ENCODE measurements around the gene GRIA2.

GRIA2 gene

DNA sequence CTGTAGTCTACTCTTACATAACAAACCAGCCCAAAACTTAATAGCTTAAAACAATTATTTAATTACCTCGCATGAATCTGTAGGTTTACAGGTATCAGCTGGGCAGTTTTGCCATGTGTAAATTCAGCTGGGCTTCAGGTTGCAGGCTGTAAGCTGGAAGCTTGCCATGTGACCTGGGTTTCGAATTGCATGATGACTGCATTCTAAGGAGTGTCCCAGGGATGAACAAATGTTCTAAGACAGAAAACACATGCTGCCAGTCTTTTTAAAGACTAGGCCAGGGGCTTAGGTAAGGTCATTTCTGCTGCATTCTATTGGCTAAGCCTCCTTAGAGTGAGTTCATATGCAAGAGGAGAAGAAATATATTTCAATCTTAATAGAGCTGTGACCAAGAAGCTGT, 44.8 kb downstream of the GRIA2 start:
- no peak overlapping the region for H3K4me2 ChIP-seq (ENCODE audit: low read depth, low read length)
- H3F3A ChIP-seq (ENCODE audit: insufficient read depth, low read length): no peaks in the 10 kb centered on the region
- no peak overlapping the region for H2AFZ ChIP-seq (ENCODE audit: low read length)
- DNase-seq: no peak
- H3K36me3 ChIP-seq (replicated peaks; ENCODE audit: insufficient read depth, low read length): no peaks in the 10 kb centered on the region
- no peak overlapping the region for H3K4me3 ChIP-seq (ENCODE audit: low read length)
- H3K4me1 ChIP-seq (ENCODE audit: low read length): no peaks in the 10 kb centered on the region
- no peaks in the 10 kb centered on the region for H3K79me2 ChIP-seq (ENCODE audit: low read length)
- no peaks in the 10 kb centered on the region for H3K9me3 ChIP-seq (replicated peaks; ENCODE audit: insufficient read depth, low read length)
- TF ChIP-seq, protein P1, sequence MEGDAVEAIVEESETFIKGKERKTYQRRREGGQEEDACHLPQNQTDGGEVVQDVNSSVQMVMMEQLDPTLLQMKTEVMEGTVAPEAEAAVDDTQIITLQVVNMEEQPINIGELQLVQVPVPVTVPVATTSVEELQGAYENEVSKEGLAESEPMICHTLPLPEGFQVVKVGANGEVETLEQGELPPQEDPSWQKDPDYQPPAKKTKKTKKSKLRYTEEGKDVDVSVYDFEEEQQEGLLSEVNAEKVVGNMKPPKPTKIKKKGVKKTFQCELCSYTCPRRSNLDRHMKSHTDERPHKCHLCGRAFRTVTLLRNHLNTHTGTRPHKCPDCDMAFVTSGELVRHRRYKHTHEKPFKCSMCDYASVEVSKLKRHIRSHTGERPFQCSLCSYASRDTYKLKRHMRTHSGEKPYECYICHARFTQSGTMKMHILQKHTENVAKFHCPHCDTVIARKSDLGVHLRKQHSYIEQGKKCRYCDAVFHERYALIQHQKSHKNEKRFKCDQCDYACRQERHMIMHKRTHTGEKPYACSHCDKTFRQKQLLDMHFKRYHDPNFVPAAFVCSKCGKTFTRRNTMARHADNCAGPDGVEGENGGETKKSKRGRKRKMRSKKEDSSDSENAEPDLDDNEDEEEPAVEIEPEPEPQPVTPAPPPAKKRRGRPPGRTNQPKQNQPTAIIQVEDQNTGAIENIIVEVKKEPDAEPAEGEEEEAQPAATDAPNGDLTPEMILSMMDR (IDR thresholded peaks at IDR 0.05; ENCODE audit: low read length): no peak
- TF ChIP-seq EZH2phosphoT487 (IDR thresholded peaks at IDR 0.05; ENCODE audit: low read length) (no peak), EZH2 (optimal IDR thresholded peaks at IDR 0.05; ENCODE audit: low read depth, low read length) (no peak)
- no peaks in the 10 kb centered on the region for H4K20me1 ChIP-seq (ENCODE audit: insufficient read depth, low read length)
- H3K9me2 ChIP-seq (replicated peaks; ENCODE audit: insufficient read depth, low read length): no peaks in the 10 kb centered on the region
- H3K27me3 ChIP-seq (replicated peaks; ENCODE audit: insufficient read depth, low read length): no peaks in the 10 kb centered on the region
- H3K27ac ChIP-seq (ENCODE audit: low read length): no peak overlapping the region
- no peak overlapping the region for H3K9ac ChIP-seq (ENCODE audit: low read length)

DNA sequence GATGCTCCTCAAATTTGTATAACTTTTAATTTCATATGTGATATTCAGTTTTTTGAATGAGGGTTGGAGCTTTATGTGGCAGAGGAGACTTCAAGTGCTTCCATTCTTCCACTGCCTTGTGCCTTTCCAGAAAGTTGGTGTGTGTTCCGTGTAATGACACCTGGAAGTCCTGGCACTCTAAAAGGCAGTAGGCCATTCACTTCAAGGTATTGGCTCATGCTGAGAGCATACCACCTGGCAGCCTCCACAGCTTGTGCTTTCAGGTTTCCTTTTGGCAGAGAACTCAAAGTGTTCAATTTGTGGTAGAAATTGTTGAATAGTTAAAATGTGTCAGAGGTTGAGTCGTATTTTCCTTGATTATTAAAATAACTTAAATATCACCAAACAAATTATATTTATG, 49.6 kb downstream of the GRIA2 start:
- Histone ChIP-seq H3K9ac (ENCODE audit: low read length) (no peak overlapping the region), H3K4me1 (ENCODE audit: low read length) (no peaks in the 10 kb centered on the region), H3F3A (ENCODE audit: insufficient read depth, low read length) (no peaks in the 10 kb centered on the region), H3K27ac (ENCODE audit: low read length) (no peak overlapping the region), H3K36me3 (replicated peaks; ENCODE audit: insufficient read depth, low read length) (no peaks in the 10 kb centered on the region), H3K27me3 (replicated peaks; ENCODE audit: insufficient read depth, low read length) (no peaks in the 10 kb centered on the region), H3K9me2 (replicated peaks; ENCODE audit: insufficient read depth, low read length) (no peaks in the 10 kb centered on the region), H3K9me3 (replicated peaks; ENCODE audit: insufficient read depth, low read length) (no peaks in the 10 kb centered on the region), H4K20me1 (ENCODE audit: insufficient read depth, low read length) (no peaks in the 10 kb centered on the region), H3K79me2 (ENCODE audit: low read length) (no peaks in the 10 kb centered on the region), H3K4me3 (ENCODE audit: low read length) (no peak overlapping the region), H2AFZ (ENCODE audit: low read length) (no peak overlapping the region), H3K4me2 (ENCODE audit: low read depth, low read length) (no peak overlapping the region)
- TF ChIP-seq EZH2phosphoT487 (IDR thresholded peaks at IDR 0.05; ENCODE audit: low read length): no peak
- no peak for TF ChIP-seq EZH2 (optimal IDR thresholded peaks at IDR 0.05; ENCODE audit: low read depth, low read length)
- TF ChIP-seq, protein P1 (IDR thresholded peaks at IDR 0.05; ENCODE audit: low read length): no peak
- no peak for DNase-seq

DNA sequence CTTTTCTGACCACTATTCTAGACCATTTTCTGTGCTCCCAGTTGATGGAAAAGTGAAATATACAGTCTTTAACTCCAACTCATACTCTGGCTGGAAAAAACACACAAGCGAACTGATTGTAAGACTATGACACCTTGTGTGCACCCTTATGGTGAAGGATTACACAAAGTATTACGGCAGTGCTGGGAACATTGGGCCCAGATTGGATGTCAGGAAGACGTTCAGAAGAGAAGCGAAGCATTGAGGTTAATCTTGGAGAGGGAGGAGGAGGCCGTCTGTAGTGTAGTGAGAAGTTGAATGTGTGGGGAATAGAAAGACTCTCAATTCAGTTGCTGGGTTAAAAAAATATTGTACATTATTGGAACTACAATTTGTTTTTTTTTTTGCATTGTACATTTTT, 50.0 kb downstream of the GRIA2 start:
- no peak overlapping the region for H2AFZ ChIP-seq (ENCODE audit: low read length)
- no peaks in the 10 kb centered on the region for H3K36me3 ChIP-seq (replicated peaks; ENCODE audit: insufficient read depth, low read length)
- no peaks in the 10 kb centered on the region for H3K4me1 ChIP-seq (ENCODE audit: low read length)
- H3K4me2 ChIP-seq (ENCODE audit: low read depth, low read length): no peak overlapping the region
- TF ChIP-seq EZH2phosphoT487 (IDR thresholded peaks at IDR 0.05; ENCODE audit: low read length) (no peak), EZH2 (optimal IDR thresholded peaks at IDR 0.05; ENCODE audit: low read depth, low read length) (no peak)
- TF ChIP-seq, protein P1 (IDR thresholded peaks at IDR 0.05; ENCODE audit: low read length): no peak
- no peaks in the 10 kb centered on the region for H3K79me2 ChIP-seq (ENCODE audit: low read length)
- H4K20me1 ChIP-seq (ENCODE audit: insufficient read depth, low read length): no peaks in the 10 kb centered on the region
- H3F3A ChIP-seq (ENCODE audit: insufficient read depth, low read length): no peaks in the 10 kb centered on the region
- H3K9me3 ChIP-seq (replicated peaks; ENCODE audit: insufficient read depth, low read length): no peaks in the 10 kb centered on the region
- no peak overlapping the region for H3K9ac ChIP-seq (ENCODE audit: low read length)
- H3K9me2 ChIP-seq (replicated peaks; ENCODE audit: insufficient read depth, low read length): no peaks in the 10 kb centered on the region
- no peak overlapping the region for H3K27ac ChIP-seq (ENCODE audit: low read length)
- no peak overlapping the region for H3K4me3 ChIP-seq (ENCODE audit: low read length)
- no peaks in the 10 kb centered on the region for H3K27me3 ChIP-seq (replicated peaks; ENCODE audit: insufficient read depth, low read length)
- DNase-seq: no peak

All from MM.1S (cell line).